Cardiac fibroblast (primary cell): ENCODE results near the gene KRTAP3-1.
"Not testable (repeated sequence)": the region's sequence is repeated elsewhere in the genome, so short reads cannot be mapped to it uniquely, and the experiment has no call there.

Source experiments
- DNase-seq, 2 donors: peaks; one replicate each; pipeline versions ENCODE4 v3.0.0 to v3.0.0-alpha.2; 2010; ENCODE audit warnings: low read depth in 2 of 2
- H3K4me3 ChIP-seq, 2 donors: replicated peaks in 1 of 2; 1 replicate in 1 of 2; 2 replicates in 1 of 2; pipeline ENCODE4 v1.5.1; 2011; ENCODE audit warnings: low read depth in 2 of 2, low read length in 2 of 2, mild to moderate bottlenecking in 2 of 2, moderate library complexity in 1 of 2
- CTCF ChIP-seq: IDR thresholded peaks from one replicate; pipeline ENCODE4 v1.5.1; 2011; ENCODE audit warnings: low read depth, mild to moderate bottlenecking, low read length, inconsistent platforms

Gene KRTAP3-1

GRCh38 chr17:41042953-41043352 is 34.0 kb upstream of the KRTAP3-1 start:
- DNase-seq, result no peak
- TF ChIP-seq CTCF, result no peak
- no peak overlapping the region for H3K4me3 ChIP-seq

- DNase-seq, H3K4me3 ChIP-seq: not testable (repeated sequence)
Observed at GRCh38 chr17:41040783-41041571, 32.0 kb upstream of the KRTAP3-1 start, which contains the start of gene KRTAP1-1. Gene KRTAP1-1, minus strand, starts transcription at chr17:41041450. Its CDS starts 53 bp downstream, at chr17:41041397.

- no peak overlapping the region for H3K4me3 ChIP-seq
- no peak for DNase-seq
- TF ChIP-seq CTCF, result no peak
Observed at GRCh38 chr17:41037853-41038350, 29.0 kb upstream of the KRTAP3-1 start.

- not testable (repeated sequence) for H3K4me3 ChIP-seq, DNase-seq
Observed at GRCh38 chr17:41034346-41034935, 25.5 kb upstream of the KRTAP3-1 start, which contains the start of gene KRTAP1-3. Gene KRTAP1-3, minus strand, starts transcription at chr17:41034874. Its CDS starts 53 bp downstream, at chr17:41034821.

GRCh38 chr17:41029633-41030245 is 20.8 kb upstream of the KRTAP3-1 start, which contains the start of gene KRTAP1-4:
Gene KRTAP1-4, minus strand, starts transcription at chr17:41030195. Its CDS starts 117 bp downstream, at chr17:41030078.
- DNase-seq, result no peak
- no peak within 1 kb of the TSS for H3K4me3 ChIP-seq
- no peak for TF ChIP-seq CTCF

GRCh38 chr17:41026715-41027471 is 18.0 kb upstream of the KRTAP3-1 start, which contains the start of gene KRTAP1-5:
Gene KRTAP1-5, minus strand, starts transcription at chr17:41027208. Its CDS starts 53 bp downstream, at chr17:41027155.
- no peak for TF ChIP-seq CTCF
- DNase-seq, result peak; percentile 3 to 78
- no peak within 1 kb of the TSS for H3K4me3 ChIP-seq

- no peak overlapping the region for H3K4me3 ChIP-seq
- DNase-seq, result peak in 1 of 2 donors; percentile 52
- no peak for TF ChIP-seq CTCF
Observed at GRCh38 chr17:41024697-41025096, 15.8 kb upstream of the KRTAP3-1 start.
